ENCODE results near the gene DLGAP1.
A peak's percentile ranks its signal among the peaks of the same experiment; 100 is the strongest.

DLGAP1 gene

GRCh38 chr18:3906116-3906750 lies 548.9 kb downstream of the DLGAP1 start:
- no peak for TF ChIP-seq CTCF (IDR thresholded peaks at IDR 0.05; ENCODE audit: poor library complexity, severe bottlenecking)
- DNase-seq (ENCODE audit: low spot score) (no peak), ATAC-seq (ENCODE audit: low read depth) (no peak)
- H3K4me1 ChIP-seq (ENCODE audit: insufficient read depth, poor library complexity, severe bottlenecking): peaks cover 16% of the 10 kb centered on the region
- H3K4me3 ChIP-seq (ENCODE audit: severe bottlenecking): no peak overlapping the region
- no peaks in the 10 kb centered on the region for H3K9me3 ChIP-seq (ENCODE audit: severe bottlenecking)
- no peaks in the 10 kb centered on the region for H3K27me3 ChIP-seq (ENCODE audit: insufficient read depth, poor library complexity, severe bottlenecking)
- H3K27ac ChIP-seq (ENCODE audit: poor library complexity, severe bottlenecking): no peak overlapping the region
- H3K36me3 ChIP-seq (ENCODE audit: low read depth): no peaks in the 10 kb centered on the region

- H3K4me3 ChIP-seq (ENCODE audit: severe bottlenecking): no peak overlapping the region
- DNase-seq (ENCODE audit: low spot score) (no peak), ATAC-seq (ENCODE audit: low read depth) (peak; percentile 99)
- peak overlapping the region; percentile 75 for H3K27ac ChIP-seq (ENCODE audit: poor library complexity, severe bottlenecking)
- H3K4me1 ChIP-seq (ENCODE audit: insufficient read depth, poor library complexity, severe bottlenecking): peaks cover 16% of the 10 kb centered on the region
- H3K36me3 ChIP-seq (ENCODE audit: low read depth): no peaks in the 10 kb centered on the region
- TF ChIP-seq CTCF (IDR thresholded peaks at IDR 0.05; ENCODE audit: poor library complexity, severe bottlenecking): no peak
- no peaks in the 10 kb centered on the region for H3K27me3 ChIP-seq (ENCODE audit: insufficient read depth, poor library complexity, severe bottlenecking)
- no peaks in the 10 kb centered on the region for H3K9me3 ChIP-seq (ENCODE audit: severe bottlenecking)
Observed at GRCh38 chr18:3903337-3903736, 551.8 kb downstream of the DLGAP1 start.

GRCh38 chr18:3902676-3903075 lies 552.4 kb downstream of the DLGAP1 start:
- no peaks in the 10 kb centered on the region for H3K36me3 ChIP-seq (ENCODE audit: low read depth)
- no peak for DNase-seq (ENCODE audit: low spot score)
- H3K9me3 ChIP-seq (ENCODE audit: severe bottlenecking): no peaks in the 10 kb centered on the region
- ATAC-seq (ENCODE audit: low read depth): no peak
- peak overlapping the region; percentile 75 for H3K27ac ChIP-seq (ENCODE audit: poor library complexity, severe bottlenecking)
- H3K27me3 ChIP-seq (ENCODE audit: insufficient read depth, poor library complexity, severe bottlenecking): no peaks in the 10 kb centered on the region
- no peak for TF ChIP-seq CTCF (IDR thresholded peaks at IDR 0.05; ENCODE audit: poor library complexity, severe bottlenecking)
- no peak overlapping the region for H3K4me3 ChIP-seq (ENCODE audit: severe bottlenecking)
- peaks cover 16% of the 10 kb centered on the region for H3K4me1 ChIP-seq (ENCODE audit: insufficient read depth, poor library complexity, severe bottlenecking)

GRCh38 chr18:3901811-3902210 lies 553.3 kb downstream of the DLGAP1 start:
- Histone ChIP-seq H3K4me3 (ENCODE audit: severe bottlenecking) (no peak overlapping the region), H3K9me3 (ENCODE audit: severe bottlenecking) (no peaks in the 10 kb centered on the region), H3K27me3 (ENCODE audit: insufficient read depth, poor library complexity, severe bottlenecking) (no peaks in the 10 kb centered on the region), H3K36me3 (ENCODE audit: low read depth) (no peaks in the 10 kb centered on the region), H3K4me1 (ENCODE audit: insufficient read depth, poor library complexity, severe bottlenecking) (peaks cover 16% of the 10 kb centered on the region), H3K27ac (ENCODE audit: poor library complexity, severe bottlenecking) (no peak overlapping the region)
- no peak for DNase-seq (ENCODE audit: low spot score)
- no peak for TF ChIP-seq CTCF (IDR thresholded peaks at IDR 0.05; ENCODE audit: poor library complexity, severe bottlenecking)
- no peak for ATAC-seq (ENCODE audit: low read depth)

- Histone ChIP-seq H3K27ac (ENCODE audit: poor library complexity, severe bottlenecking) (no peak overlapping the region), H3K36me3 (ENCODE audit: low read depth) (no peaks in the 10 kb centered on the region), H3K4me3 (ENCODE audit: severe bottlenecking) (no peak overlapping the region), H3K9me3 (ENCODE audit: severe bottlenecking) (no peaks in the 10 kb centered on the region), H3K4me1 (ENCODE audit: insufficient read depth, poor library complexity, severe bottlenecking) (peaks cover 16% of the 10 kb centered on the region), H3K27me3 (ENCODE audit: insufficient read depth, poor library complexity, severe bottlenecking) (no peaks in the 10 kb centered on the region)
- DNase-seq (ENCODE audit: low spot score) (no peak), ATAC-seq (ENCODE audit: low read depth) (no peak)
- no peak for TF ChIP-seq CTCF (IDR thresholded peaks at IDR 0.05; ENCODE audit: poor library complexity, severe bottlenecking)
Observed at GRCh38 chr18:3901042-3901441, 554.1 kb downstream of the DLGAP1 start.

All from RWPE2 (cell line).